ENCODE measurements around the gene INHBC.
"Not testable (repeated sequence)": the region's sequence is repeated elsewhere in the genome, so short reads cannot be mapped to it uniquely, and the experiment has no call there.

INHBC gene, protein sequence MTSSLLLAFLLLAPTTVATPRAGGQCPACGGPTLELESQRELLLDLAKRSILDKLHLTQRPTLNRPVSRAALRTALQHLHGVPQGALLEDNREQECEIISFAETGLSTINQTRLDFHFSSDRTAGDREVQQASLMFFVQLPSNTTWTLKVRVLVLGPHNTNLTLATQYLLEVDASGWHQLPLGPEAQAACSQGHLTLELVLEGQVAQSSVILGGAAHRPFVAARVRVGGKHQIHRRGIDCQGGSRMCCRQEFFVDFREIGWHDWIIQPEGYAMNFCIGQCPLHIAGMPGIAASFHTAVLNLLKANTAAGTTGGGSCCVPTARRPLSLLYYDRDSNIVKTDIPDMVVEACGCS

DNA sequence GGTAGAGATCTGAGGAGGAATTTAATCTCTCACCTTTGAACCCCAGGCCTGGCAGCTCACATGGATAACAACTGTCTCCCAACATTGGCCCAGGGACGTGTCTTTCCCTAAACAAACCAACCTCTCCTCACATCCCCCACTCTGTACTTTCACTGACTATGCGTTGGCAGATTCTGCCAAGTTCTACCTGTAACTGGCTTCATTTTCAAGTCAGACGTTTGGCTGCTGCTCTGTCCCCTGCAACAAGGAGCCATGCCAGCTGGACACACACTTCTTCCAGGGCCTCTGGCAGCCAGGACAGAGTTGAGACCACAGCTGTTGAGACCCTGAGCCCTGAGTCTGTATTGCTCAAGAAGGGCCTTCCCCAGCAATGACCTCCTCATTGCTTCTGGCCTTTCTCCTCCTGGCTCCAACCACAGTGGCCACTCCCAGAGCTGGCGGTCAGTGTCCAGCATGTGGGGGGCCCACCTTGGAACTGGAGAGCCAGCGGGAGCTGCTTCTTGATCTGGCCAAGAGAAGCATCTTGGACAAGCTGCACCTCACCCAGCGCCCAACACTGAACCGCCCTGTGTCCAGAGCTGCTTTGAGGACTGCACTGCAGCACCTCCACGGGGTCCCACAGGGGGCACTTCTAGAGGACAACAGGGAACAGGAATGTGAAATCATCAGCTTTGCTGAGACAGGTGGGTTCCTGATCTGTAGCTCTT, at the start of gene INHBC:
Gene INHBC, plus strand, starts transcription at position 268 of the 707 bp plus-strand sequence. Its CDS starts 103 bp downstream, at position 371.
- DNase-seq = no peak

DNA sequence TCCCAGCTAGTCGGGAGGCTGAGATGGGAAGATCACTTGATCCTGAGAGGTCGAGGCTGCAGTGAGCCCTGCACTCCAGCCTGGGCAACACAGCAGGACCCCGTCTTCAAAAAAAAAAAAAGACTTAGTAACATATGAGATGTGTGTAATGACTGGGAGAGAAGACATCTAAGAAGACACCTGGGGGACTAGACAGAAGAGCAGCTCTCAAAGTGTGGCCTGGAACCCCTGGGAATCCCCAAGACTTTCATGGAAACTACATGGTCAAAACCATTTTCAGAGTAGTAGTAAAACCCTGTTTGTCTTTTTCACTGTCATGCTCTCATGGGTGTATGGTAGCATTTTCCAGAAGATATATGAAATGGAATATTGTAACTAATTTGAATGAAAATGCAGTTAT, 49.0 kb upstream of the INHBC start:
- DNase-seq = no peak

DNA sequence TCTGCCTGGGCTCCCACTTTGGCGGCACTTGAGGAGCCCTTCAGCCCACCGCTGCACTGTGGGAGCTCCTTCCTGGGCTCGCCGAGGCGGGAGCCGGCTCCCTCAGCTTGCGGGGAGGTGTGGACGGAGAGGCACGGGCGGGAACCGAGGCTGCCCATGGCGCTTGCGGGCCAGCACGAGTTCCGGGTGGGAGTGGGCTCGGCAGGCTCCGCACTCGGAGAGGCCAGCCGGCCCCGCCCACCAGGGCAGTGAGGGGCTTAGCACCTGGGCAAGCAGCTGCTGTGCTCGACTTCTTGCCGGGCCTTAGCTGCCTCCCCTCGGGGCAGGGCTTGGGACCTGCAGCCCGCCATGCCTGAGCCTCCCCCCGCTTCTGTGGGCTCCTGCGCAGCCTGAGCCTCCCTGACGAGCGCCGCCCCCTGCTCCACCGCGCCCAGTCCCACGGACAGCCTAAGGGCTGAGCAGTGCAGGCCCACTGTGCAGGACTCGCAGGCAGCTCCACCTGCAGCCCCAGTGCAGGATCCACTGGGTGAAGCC, 48.3 kb upstream of the INHBC start:
- DNase-seq = no peak

DNA sequence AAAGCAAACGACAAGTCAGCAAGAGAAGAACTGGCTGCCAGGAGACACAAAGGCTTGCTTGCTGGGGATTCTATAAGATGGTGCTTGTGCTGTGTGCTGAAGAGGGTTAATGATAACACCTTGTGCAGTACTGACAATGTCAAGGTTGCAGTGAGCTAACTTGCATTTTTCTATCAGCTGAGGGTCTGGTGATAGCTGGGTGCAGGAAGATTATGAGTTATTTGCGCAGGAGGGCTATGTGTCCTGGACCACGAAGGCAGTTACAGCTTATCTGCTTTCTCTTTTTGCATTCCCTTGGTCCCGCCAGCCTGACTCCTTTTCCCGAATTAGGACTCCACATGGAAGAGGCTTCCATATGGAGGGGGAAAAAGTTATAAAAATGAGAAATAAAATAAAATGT, 46.2 kb upstream of the INHBC start:
- no peak for DNase-seq

DNA sequence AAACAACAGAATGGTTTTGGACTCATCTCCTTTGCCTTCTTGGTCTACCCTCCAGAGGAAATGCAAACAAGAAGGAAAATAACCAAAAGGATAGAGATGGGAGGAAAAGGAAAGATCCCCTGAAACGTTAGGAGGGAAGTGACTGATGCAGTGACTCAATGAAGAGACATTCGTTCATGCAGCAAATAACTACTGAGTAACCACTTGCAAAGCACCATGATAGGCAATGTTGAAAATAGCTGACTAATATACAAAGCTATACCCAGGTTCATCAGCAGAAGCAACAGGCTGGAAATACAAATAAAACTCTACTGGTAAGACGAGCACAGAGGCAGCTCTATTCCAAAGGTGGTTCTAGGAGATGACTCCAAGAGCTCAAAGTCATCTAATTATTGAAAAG, 45.6 kb upstream of the INHBC start:
- no peak for DNase-seq

DNA sequence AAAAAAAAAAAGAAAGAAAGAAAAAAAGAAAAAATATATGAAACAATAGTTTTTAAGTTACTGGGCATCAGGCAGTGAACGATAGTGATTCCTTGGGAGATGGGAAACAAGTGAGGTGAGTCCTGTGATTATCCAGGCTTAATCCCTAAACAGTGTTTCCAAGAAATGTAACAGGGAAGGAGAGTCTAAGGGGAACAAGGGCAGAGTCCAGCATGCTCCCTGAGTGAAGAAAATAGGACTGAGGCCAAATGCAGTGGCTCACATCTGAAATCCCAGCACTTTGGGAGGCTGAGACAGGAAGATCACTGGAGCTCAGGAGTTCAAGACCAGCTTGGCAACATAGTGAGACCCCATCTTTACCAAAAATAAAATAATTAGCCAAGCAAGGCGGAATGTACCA, 44.4 kb upstream of the INHBC start:
- DNase-seq = no peak

DNA sequence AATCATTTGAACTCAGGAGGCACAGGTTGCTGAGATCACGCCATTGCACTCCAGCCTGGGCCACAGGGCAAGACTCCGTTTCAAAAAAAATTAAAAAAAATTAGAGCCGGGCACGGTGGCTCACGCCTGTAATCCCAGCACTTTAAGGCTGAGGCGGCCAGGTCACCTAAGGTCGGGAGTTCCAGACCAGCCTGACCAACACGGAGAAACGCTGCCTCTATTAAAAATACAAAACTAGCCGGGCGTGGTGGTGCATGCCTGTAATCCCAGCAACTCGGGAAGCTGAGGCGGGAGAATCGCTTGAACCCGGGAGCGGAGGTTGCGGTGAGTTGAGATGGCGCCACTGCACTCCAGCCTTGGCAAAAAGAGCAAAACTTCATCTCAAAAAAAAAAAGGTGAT, 39.5 kb upstream of the INHBC start:
- DNase-seq = no peak

DNA sequence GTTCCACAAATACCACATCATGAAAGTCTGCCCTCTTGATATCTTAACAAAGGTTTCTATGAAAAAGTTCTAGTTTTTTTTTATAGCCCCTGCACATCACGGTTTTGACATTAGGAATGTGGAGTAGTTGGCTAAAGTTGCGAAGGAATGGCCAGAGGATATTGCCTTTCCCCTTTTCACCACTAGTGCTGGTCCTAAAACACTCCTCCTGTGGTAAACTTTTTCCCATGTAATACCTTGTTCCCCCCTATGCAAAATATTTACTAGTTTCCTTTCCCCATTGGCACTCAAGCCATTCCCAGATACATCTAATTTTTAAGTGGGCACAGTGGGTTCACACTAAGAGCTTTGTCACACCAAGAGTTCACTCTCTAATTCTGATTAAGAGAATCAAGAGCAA, 37.1 kb upstream of the INHBC start:
- no peak for DNase-seq

DNA sequence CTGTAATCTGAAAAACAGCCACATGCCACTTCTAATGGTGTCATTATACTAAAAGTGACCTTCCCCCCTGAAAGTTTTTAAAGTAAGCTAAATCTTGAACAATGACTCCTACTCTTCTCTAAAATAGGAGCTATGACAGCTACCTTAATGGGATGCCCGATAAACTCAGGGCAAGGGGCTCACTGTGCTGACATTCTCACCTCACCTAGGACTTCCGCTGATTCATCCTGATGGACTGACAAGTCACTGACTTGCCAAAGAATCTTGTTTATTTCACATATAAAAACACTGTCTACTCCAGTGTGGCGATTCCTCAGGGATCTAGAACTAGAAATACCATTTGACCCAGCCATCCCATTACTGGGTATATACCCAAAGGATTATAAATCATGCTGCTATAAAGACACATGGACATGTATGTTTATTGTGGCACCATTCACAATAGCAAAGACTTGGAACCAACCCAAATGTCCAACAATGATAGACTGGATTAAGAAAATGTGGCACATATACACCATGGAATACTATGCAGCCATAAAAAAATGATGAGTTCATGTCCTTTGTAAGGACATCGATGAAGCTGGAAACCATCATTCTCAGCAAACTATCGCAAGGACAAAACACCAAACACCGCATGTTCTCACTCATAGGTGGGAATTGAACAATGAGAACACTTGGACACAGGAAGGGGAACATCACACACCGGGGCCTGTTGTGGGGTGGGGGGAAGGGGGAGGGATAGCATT, 34.7 kb upstream of the INHBC start:
- DNase-seq = not testable (repeated sequence)

DNA sequence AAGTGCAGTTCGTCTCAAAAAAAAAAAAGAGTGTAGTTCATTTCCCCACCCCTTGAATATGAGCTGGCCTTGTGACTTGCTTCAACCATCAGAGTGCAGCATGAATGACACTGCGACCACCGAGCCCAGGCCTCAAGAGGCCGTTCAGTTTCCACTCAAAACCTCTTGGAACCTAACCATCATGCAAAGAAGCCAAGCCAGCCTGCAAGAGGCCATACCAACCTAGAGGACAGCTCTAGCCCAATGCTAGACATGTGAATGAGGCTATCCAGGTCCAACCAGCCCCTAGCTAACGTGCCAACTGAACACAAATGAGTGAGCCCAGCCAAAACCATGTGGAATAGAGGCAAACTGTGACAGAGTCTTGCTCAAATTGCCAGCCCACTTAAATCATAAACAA, 33.4 kb upstream of the INHBC start:
- no peak for DNase-seq

DNA sequence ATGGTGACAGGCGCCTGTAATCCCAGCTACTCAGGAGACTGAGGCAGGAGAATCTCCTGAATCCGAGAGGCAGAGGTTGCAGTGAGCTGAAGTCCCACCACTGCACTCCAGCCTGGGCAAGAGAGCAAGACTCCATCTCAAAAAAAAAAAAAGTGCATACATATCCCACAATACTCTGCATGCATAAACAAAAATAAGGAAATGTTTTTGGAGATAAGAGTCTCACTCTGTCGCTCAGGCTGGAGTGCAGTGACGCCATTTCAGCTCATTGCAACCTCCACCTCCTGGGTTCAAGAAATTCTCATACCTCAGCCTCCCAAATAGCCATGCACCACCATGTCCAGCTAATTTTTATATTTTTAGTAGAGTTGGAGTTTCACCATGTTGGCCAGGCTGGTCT, 32.4 kb upstream of the INHBC start:
- DNase-seq = not testable (repeated sequence)

DNA sequence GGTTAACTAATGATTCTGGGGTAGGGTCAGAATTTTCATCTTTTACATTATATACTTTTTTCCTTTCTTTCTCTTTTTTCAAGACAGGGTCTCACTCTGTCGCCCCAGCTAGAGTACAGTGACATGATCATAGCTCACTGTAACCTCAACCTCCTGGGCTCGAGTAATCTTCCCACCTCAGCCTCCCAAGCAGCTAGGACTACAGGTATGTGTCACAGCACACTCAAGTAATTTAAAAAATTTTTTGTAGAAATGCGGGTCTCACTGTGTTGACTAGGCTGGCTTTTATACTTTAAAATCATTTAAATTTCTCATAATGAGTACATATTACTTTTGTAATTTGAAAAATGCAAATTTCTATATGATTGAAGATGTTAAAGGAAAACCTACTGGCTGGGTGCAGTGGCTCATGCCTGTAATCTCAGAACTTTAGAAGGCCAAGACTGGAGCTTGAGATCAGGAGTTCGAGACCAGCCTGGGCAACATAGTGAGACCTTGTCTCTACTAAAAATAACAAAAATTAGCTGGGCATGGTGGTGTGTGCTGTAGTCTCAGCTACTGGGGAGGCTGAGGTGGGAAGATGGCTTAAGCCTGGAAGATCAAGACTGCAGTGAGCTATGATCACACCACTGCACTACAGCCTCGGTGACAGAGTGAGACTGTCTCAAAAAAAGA, 29.5 kb upstream of the INHBC start:
- DNase-seq = no peak

DNA sequence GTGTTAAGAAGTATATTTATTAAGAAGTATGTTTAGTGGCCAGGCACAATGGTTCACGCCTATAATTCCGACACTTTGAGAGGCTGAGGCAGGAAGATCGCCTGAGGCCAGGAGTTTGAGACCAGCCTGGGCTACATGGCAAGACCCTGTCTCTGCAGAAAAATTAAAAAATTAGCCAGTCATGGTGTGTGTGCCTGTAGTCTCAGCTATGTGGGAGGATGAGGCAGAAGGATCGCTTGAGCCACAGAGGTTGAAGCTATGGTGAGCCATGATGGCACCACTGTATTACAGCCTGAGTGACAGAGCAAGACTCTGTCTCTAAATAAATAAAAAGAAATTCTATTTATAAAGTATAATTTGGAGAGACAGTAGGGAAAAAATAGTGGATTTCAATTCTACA, 24.1 kb upstream of the INHBC start:
- DNase-seq = no peak

DNA sequence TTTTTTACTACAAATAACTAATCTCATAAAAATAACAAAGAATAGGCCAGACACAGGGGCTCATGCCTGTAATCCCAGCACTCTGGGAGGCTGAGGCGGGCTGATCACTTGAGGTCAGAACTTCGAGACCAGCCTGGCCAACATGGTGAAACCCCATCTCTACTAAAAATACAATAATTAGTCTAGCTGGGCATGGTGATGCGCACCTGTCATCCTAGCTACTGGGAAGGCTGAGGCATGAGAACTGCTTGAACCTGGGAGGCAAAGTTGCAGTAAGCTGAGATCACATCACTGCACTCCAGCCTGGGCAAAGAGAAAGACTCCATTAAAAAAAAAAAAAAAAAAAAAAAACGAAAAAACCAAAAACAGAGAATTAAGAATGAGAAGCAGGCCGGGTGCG, 20.4 kb upstream of the INHBC start:
- DNase-seq = not testable (repeated sequence)

DNA sequence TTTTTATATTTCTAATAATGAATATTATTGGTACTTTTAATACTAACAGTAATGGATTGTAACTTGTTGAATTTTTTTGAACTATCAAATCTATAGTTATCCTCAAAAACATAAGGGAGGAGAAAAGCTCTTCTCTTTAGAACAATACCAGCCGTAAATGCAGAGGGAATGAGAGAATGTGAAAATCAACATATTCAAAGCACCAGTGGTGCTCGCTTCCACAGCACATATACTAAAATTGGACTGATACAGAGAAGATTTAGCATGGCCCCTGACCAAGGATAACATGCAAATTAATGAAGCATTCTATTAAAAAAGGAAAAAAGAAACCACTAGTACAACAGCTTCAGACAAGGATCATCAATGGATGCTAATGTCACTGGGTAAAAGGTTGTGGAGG, 19.5 kb upstream of the INHBC start:
- DNase-seq = no peak

DNA sequence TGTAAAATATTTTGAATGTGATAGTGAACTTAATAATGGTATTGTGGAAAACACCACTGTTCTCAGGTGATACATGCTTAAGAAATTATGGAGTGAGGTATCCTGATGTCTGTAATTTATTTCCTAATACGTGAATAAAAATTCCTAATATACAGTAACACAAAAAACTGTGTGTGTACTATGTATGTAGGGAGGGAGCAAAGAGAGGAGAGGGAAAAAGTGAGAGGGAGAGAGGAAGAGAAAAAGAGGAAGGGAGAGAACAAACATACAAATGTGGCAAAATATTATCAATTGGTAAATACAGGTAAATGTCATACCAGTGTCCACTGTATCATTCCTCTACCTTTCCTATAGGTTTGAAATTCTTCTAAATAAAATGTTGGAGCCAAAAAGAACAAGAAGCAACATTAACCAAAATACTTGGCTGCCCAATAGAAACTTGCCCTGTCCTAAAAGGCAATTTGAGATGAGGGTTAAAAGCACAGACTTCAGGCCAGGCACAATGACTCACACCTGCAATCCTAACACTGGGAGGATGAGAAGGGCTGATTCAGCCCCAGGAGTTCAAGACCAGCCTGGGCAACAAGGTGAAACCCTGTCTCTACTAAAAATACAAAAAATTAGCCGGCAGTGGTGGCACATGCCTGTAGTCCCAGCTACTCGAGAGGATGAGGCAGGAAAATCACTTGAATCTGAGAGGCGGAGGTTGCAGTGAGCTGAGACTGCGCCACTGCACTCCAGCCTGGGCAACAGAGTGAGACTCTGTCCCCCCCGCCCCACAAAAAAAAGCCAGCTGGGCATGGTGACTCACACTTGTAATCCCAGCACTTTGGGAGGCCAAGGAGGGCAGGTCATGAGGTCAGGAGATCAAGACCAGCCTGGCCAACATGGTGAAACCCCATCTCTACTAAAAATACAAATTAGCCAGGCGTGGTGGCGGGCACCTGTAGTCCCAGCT, 18.3 kb upstream of the INHBC start:
- DNase-seq = no peak

DNA sequence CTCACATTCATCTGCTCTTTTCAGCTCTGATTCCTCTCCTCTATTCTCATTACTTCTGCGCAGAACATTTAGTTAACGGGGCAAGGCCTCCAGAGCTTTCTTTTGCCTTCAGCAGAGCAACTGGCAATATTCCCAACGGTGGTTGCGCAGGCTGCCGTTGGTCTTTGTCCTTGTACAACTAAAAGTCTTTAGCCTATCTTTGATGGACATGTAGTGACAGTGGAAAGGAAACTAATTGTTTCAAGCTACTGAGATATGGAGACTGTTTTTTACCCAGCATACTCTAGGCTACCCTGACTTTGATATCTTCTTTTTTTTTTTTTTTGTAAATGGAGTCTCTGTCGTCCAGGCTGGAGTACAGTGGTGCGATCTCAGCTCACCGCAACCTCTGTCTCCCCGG, 16.3 kb upstream of the INHBC start:
- no peak for DNase-seq

DNA sequence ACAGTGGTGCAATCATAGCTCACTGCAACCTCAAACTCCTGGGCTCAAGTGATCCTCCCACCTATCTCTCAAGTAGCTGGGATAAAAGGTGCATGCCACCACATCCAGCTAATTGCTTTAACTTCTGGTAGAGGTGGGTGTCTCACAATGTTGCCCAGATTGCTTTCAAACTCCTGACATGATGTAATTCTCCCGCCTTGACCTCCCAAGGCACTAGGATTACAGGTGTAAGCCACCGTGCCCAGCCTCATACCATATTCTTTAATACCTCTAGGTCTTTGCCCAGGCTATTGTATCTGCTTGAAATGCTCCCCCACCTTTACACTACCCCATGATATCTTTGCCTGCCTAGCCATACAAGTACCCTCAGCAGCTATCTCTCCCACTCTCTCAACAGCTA, 15.1 kb upstream of the INHBC start:
- no peak for DNase-seq

DNA sequence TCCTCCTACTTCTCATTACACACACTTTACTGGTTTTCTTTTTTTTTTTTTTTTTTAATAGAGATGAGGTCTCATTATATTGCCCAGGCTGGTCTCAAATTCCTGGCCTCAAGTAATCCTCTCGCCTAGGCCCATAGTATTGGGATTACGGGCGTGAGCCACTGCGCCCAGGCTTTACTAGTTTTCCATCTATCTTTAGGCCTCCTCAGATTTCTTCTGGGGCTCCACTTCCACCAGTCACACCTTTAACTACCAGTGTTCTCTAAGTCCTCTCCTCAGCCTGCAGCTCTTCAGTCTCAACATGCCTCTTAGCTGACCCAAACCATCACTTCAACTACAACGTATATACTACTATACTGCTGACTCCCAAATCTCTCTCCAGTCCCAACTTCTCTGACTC, 14.1 kb upstream of the INHBC start:
- DNase-seq = no peak

DNA sequence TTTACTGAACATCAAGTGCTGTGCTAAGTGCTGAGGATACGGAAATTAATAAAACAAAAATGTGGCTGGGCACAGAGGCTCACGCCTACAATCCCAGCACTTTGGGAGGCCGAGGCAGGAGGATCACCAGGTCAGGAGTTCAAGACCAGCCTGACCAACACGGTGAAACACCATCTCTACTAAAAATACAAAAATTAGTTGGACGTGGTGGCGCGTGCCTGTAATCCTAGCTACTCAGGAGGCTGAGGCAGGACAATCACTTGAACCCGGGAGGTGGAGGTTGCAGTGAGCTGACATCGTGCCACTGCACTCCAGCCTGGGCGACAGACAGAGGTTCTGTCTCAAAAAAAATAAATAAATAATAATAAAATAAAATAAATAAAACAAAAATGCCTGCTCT, 7.6 kb upstream of the INHBC start:
- not testable (repeated sequence) for DNase-seq

DNA sequence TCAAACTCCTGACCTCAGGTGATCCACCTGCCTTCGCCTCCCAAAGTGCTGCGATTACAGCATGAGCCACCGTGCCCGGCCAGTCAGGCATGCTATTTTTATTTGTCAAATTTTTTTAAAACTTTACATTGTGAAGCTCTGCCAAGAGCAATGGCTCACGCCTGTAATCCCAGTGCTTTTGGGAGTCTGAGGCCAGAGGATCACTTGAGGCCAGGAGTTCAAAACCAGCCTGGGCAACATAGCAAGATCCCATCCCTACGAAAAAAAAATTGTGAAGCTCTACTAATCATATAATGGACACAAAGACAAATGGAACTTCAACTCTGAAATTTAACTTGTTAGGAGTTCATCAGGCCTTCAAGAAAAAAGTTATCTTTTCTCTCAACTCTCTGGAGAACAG, 5.6 kb upstream of the INHBC start:
- no peak for DNase-seq
